ENCODE measurements around the gene HDC.

Gene HDC

DNA sequence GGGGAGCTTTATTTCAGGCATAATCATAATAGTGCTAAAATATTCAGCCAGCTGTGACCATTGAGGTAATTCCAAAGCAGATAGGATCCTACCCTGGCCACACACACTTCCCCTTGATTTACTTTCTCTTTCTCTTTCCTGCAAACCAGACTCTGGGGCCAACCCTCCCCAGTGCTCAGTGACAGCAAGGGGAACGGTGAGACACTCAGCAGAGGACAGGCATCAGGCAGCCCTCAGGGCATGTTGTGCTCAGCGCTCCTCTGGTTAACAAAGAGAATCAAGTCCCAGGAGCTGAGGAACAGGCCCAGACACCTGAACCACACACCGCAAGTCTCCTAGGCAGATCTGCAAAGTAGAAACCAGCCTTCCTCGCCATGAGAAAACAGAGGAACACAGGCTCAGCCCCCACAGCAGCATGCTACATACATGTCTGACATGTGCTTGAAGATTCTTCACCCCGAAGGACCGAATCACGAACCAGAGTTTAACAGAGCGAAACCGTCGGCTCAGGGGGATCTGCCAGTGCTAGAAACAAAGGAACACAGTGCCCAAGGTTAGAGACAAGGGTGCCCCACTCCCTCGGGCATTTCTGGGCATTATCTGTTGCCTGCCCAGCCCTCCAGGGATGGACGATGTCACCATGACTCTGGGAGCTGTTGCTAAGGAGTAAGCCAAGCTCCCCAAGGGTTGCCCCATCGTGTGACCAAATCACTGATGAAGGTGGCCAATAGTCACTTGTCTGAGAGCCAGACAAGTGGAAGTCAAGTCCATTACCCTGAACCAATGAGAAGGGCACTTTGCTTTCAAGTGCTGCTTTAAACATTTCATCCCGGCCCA is 17.5 kb downstream of the HDC start:
- FAIRE-seq (peak; percentile 89), DNase-seq (ENCODE audit: insufficient read length, low spot score) (peak; percentile 37)
- 0 out of 2 replicates have a peak, but pooled peaks have one; percentile 24 for TF ChIP-seq TAF1 (IDR thresholded peaks at IDR 0.05; ENCODE audit: low read depth, low read length)
- TF ChIP-seq POLR2A (IDR thresholded peaks at IDR 0.05; ENCODE audit: low read depth, low read length) = peak; percentile 45; the same call in 1 of the 2 replicates
- TF ChIP-seq POU2F2 (IDR thresholded peaks at IDR 0.05; ENCODE audit: low read depth, low read length) = no peak
- TF ChIP-seq SPI1 (IDR thresholded peaks at IDR 0.05; ENCODE audit: low read depth, low read length) = peak; percentile 71
- no peak for TF ChIP-seq POLR2AphosphoS5 (IDR thresholded peaks at IDR 0.05; ENCODE audit: low read depth, low read length)

DNA sequence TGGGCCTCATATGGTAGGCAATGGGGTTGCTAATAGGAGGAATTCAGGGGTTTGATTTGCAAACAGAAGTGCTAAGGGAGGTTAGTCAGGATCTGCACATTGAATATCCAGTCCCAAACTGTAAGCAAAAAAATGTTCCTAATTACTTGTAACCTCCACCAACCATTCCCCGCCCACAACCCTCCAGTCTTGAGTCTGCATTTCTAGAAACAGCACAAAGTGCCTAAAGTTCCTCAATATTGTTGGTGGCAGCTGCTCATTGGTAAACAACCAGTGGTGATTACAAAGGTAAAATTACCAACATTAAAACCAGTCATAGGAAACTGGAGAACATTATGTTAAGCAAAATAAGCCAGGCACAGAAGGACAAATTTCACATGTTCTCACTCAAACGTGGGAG is 18.9 kb downstream of the HDC start:
- TF ChIP-seq POLR2A (IDR thresholded peaks at IDR 0.05; ENCODE audit: low read depth, low read length) (no peak), POU2F2 (IDR thresholded peaks at IDR 0.05; ENCODE audit: low read depth, low read length) (no peak), POLR2AphosphoS5 (IDR thresholded peaks at IDR 0.05; ENCODE audit: low read depth, low read length) (no peak), SPI1 (IDR thresholded peaks at IDR 0.05; ENCODE audit: low read depth, low read length) (no peak), PAX5 (IDR thresholded peaks at IDR 0.05; ENCODE audit: insufficient read depth, low read length, severe bottlenecking) (no peak), TAF1 (IDR thresholded peaks at IDR 0.05; ENCODE audit: low read depth, low read length) (no peak)
- FAIRE-seq (no peak), DNase-seq (ENCODE audit: insufficient read length, low spot score) (no peak)

DNA sequence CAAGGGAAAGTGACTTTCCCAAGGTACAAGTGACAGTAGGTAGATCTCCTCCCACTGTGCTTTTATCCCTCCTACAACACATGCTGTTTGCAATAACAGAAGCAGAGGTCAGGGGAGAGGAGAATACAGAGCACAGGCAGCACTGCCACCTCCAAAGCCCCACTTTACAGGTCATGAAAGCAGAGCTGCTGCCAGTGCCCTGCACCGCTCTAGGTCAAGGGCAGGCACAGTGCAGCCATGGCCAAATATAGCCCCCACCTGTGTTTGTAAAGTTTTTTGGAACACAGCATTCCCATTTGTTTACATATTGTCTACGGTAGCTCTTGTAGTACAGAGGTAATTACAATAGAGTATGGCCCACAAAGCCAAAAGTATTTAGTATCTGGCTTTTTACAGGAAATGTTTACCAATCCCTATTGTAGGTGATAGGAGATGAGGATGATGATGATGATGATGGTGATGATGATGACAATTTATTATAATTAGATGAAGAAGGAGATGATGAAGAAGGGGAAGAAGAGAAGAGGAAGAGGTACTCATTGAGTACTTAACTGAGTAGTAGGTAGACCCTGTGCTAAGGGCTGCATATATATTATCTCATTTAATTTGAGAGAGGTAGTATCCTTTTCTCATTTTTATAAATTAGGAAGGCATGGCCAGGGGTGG is 20.4 kb downstream of the HDC start:
- TF ChIP-seq SPI1 (IDR thresholded peaks at IDR 0.05; ENCODE audit: low read depth, low read length) = no peak
- no peak for TF ChIP-seq TAF1 (IDR thresholded peaks at IDR 0.05; ENCODE audit: low read depth, low read length)
- TF ChIP-seq PAX5 (IDR thresholded peaks at IDR 0.05; ENCODE audit: insufficient read depth, low read length, severe bottlenecking) = no peak
- TF ChIP-seq POU2F2 (IDR thresholded peaks at IDR 0.05; ENCODE audit: low read depth, low read length) = no peak
- no peak for TF ChIP-seq POLR2AphosphoS5 (IDR thresholded peaks at IDR 0.05; ENCODE audit: low read depth, low read length)
- no peak for TF ChIP-seq POLR2A (IDR thresholded peaks at IDR 0.05; ENCODE audit: low read depth, low read length)
- FAIRE-seq = no peak
- DNase-seq (ENCODE audit: insufficient read length, low spot score) = no peak

DNA sequence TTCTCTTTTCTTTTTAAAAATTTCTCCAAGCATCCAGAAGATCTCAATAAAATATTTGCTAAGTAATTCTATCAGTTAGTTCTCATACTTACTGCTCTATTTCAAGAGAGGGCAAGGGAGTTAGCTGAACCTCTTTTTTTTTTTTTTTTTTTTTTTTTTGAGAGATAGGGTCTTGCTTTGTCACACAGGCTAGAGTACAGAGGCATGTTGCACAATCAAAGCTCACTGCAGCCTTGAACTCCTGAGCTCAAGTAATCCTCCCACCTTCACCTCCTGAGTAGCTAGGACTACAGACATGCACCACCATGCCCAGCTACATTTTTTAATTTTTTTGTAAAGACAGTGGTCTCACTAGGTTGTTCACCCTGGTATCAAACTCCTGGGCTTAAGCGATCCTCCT is 21.4 kb downstream of the HDC start:
- TF ChIP-seq POLR2AphosphoS5 (IDR thresholded peaks at IDR 0.05; ENCODE audit: low read depth, low read length) (no peak), POLR2A (IDR thresholded peaks at IDR 0.05; ENCODE audit: low read depth, low read length) (no peak), SPI1 (IDR thresholded peaks at IDR 0.05; ENCODE audit: low read depth, low read length) (no peak), POU2F2 (IDR thresholded peaks at IDR 0.05; ENCODE audit: low read depth, low read length) (no peak), PAX5 (IDR thresholded peaks at IDR 0.05; ENCODE audit: insufficient read depth, low read length, severe bottlenecking) (no peak), TAF1 (IDR thresholded peaks at IDR 0.05; ENCODE audit: low read depth, low read length) (no peak)

DNA sequence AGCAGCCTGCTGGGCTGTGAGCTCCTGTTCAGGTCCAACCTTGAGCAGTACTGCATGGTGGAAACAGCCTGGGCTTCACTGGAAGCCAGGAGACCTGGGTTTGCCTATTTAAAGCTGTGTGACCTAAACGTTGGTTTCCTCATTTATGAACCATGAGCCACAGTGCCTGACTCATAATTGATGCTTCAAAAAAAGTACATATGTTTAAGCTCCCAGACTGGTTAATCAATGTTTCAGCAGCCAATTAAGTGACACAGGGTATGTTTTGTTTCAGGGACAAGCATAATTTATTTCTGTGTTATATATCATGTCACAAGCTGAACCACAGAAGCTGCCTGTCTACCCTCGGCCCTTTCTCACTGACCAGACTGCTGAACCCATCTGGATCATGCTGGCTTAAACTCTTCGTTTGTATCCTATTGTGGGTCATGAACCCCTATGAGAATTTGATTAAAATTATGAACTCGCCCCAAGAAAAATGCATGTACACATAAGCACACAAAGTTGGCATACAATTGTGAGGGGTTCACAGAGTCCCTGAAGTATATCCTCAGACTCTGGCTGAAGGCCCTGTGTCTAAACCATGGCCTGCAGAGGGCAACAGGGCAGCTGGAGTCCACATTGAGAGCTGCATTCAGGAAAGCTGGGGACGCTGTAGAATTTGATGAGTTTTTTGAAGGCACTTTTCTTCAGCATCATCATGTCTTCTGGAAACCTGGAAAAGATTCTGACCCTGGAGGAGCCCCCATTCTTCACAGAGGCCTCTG is 23.7 kb downstream of the HDC start:
- no peak for TF ChIP-seq PAX5 (IDR thresholded peaks at IDR 0.05; ENCODE audit: insufficient read depth, low read length, severe bottlenecking)
- no peak for TF ChIP-seq POLR2A (IDR thresholded peaks at IDR 0.05; ENCODE audit: low read depth, low read length)
- no peak for TF ChIP-seq POLR2AphosphoS5 (IDR thresholded peaks at IDR 0.05; ENCODE audit: low read depth, low read length)
- no peak for TF ChIP-seq TAF1 (IDR thresholded peaks at IDR 0.05; ENCODE audit: low read depth, low read length)
- no peak for TF ChIP-seq SPI1 (IDR thresholded peaks at IDR 0.05; ENCODE audit: low read depth, low read length)
- no peak for FAIRE-seq
- DNase-seq (ENCODE audit: insufficient read length, low spot score) = no peak

More for the DNA sequence above, 21.4 kb downstream of the HDC start:
- FAIRE-seq = no peak
- DNase-seq (ENCODE audit: insufficient read length, low spot score) = no peak

DNA sequence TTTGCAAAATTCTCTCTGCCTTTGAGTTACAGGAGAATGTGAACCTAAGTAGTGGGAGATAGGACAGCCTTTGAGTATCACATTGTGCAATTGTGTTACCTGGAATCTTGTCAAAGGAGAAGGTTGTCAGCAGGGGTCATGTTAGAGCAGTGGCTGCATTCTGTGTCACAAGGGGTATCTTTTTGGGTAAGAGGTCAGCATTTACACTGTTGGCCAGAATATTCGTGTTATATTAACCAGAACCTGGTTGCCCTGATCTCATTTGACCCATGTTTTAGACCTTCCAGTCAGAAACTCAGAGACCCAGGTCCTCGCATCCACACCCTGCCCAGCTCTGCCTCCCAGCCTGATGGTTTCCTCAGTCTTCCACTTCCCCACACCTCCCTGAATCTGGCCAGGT is 27.3 kb downstream of the HDC start:
- DNase-seq (ENCODE audit: insufficient read length, low spot score) (no peak), FAIRE-seq (no peak)
- TF ChIP-seq POLR2AphosphoS5 (IDR thresholded peaks at IDR 0.05; ENCODE audit: low read depth, low read length) (no peak), POLR2A (IDR thresholded peaks at IDR 0.05; ENCODE audit: low read depth, low read length) (no peak), SPI1 (IDR thresholded peaks at IDR 0.05; ENCODE audit: low read depth, low read length) (no peak), PAX5 (IDR thresholded peaks at IDR 0.05; ENCODE audit: insufficient read depth, low read length, severe bottlenecking) (no peak), TAF1 (IDR thresholded peaks at IDR 0.05; ENCODE audit: low read depth, low read length) (no peak), POU2F2 (IDR thresholded peaks at IDR 0.05; ENCODE audit: low read depth, low read length) (no peak)

DNA sequence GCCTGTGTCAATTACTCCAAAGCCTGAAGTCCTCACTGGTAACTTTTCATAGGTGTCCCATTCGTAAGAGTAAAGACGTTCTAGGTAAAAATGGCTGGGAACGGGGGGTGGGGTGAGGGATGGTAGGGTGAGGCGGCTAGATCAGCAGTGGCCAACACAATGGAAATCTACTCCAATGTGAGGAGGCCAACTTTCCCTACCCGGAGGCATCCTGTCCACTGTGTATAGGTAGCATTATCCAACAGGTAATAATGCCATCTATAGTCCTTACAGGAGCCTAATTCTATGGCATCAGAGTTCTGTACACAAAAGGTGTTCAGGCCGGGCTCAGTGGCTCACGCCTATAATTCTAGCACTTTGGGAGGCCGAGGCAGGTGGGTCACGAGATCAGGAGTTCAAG is 29.1 kb downstream of the HDC start:
- no peak for TF ChIP-seq SPI1 (IDR thresholded peaks at IDR 0.05; ENCODE audit: low read depth, low read length)
- no peak for TF ChIP-seq TAF1 (IDR thresholded peaks at IDR 0.05; ENCODE audit: low read depth, low read length)
- TF ChIP-seq POU2F2 (IDR thresholded peaks at IDR 0.05; ENCODE audit: low read depth, low read length) = no peak
- no peak for TF ChIP-seq POLR2AphosphoS5 (IDR thresholded peaks at IDR 0.05; ENCODE audit: low read depth, low read length)
- TF ChIP-seq PAX5 (IDR thresholded peaks at IDR 0.05; ENCODE audit: insufficient read depth, low read length, severe bottlenecking) = no peak
- TF ChIP-seq POLR2A (IDR thresholded peaks at IDR 0.05; ENCODE audit: low read depth, low read length) = no peak
- DNase-seq (ENCODE audit: insufficient read length, low spot score) = no peak
- no peak for FAIRE-seq

DNA sequence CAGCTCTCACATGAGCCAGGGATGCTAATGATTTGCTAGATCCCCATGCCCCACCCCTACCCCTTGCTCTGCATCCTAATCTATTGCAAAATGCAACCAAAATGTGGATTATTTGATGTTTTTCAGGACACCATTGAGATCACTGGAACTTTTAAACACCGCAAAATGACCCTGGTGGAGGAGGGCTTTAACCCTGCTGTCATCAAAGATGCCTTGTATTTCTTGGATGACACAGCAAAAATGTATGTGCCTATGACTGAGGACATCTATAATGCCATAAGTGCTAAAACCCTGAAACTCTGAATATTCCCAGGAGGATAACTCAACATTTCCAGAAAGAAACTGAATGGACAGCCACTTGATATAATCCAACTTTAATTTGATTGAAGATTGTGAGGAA is 29.7 kb downstream of the HDC start:
- TF ChIP-seq TAF1 (IDR thresholded peaks at IDR 0.05; ENCODE audit: low read depth, low read length) (no peak), POU2F2 (IDR thresholded peaks at IDR 0.05; ENCODE audit: low read depth, low read length) (no peak), POLR2A (IDR thresholded peaks at IDR 0.05; ENCODE audit: low read depth, low read length) (no peak), POLR2AphosphoS5 (IDR thresholded peaks at IDR 0.05; ENCODE audit: low read depth, low read length) (no peak), PAX5 (IDR thresholded peaks at IDR 0.05; ENCODE audit: insufficient read depth, low read length, severe bottlenecking) (no peak)
- DNase-seq (ENCODE audit: insufficient read length, low spot score) (no peak), FAIRE-seq (no peak)

DNA sequence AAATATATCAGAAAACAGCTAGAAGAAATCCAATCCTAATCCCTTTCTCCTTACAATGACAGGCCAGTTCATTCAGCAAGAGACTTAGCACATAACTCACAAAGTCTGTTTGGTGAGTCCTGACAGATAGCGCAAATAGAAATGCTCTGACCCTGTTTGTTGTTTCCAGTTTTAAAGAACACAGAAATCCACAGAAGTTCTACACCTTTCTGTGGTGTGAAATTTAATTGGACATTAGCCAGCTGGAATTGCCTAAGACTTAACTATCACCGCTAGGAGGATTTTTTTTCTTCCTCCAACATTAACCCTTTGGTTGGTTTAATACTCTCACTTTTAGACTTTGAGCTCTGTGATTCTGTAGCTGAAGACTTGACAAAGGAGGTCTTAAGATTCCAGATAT is 30.8 kb downstream of the HDC start:
- TF ChIP-seq POLR2AphosphoS5 (IDR thresholded peaks at IDR 0.05; ENCODE audit: low read depth, low read length) = no peak
- no peak for TF ChIP-seq POU2F2 (IDR thresholded peaks at IDR 0.05; ENCODE audit: low read depth, low read length)
- no peak for TF ChIP-seq SPI1 (IDR thresholded peaks at IDR 0.05; ENCODE audit: low read depth, low read length)
- no peak for TF ChIP-seq TAF1 (IDR thresholded peaks at IDR 0.05; ENCODE audit: low read depth, low read length)
- TF ChIP-seq PAX5 (IDR thresholded peaks at IDR 0.05; ENCODE audit: insufficient read depth, low read length, severe bottlenecking) = no peak
- TF ChIP-seq POLR2A (IDR thresholded peaks at IDR 0.05; ENCODE audit: low read depth, low read length) = no peak
- DNase-seq (ENCODE audit: insufficient read length, low spot score) (no peak), FAIRE-seq (no peak)

Data from GM12891 (cell line).